Measurements from ENCODE around the gene LRSAM1.

The LRSAM1 gene

DNA sequence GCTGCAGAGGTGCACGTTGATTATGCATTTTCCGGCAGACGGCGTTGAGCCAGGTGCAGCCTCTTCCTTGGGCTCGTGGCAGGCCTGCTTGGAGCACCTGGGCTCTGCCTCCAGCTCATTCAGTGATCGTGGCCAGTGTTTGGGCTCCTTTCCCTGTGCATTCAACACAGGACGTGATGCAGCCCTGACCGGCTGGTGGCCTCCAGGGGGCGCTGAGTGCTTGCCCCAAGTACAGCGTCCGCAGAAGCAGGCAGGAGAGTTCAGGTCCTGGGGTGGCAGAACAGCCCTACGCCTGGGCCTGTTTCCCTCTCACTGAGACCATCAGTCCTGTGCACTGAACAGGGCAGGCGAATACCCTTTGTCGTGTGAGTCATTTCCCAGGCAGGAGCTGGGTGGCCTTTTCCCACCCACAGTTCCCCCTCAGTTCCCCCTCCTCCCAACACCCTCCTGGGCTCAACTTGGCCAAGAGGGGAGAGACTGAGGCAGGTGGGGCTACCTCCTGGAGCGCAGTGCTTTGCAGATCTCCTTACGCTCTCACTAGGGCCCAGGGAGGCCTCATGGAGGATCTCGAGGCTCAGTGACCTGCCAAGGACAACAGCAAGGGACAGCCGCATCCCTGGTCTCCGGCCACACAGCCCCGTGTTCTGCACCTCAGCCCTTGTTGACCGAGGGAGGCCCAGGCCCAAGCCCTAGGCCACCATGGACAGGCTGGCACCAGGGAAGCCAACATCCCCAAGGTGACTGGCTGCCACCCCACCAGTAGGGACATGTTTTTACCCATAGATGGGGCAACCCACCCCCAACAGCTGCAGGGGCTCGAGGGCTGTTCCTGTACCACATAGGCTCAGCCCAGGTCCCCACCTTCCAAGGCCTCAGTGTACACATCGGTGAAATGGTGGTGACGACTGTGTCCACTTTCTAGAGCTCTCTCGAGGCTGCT is 52.9 kb downstream of the LRSAM1 start:
- H3K4me3 ChIP-seq (replicated peaks; ENCODE audit: low read depth, low read length): no peak overlapping the region
- TF ChIP-seq, protein P1, sequence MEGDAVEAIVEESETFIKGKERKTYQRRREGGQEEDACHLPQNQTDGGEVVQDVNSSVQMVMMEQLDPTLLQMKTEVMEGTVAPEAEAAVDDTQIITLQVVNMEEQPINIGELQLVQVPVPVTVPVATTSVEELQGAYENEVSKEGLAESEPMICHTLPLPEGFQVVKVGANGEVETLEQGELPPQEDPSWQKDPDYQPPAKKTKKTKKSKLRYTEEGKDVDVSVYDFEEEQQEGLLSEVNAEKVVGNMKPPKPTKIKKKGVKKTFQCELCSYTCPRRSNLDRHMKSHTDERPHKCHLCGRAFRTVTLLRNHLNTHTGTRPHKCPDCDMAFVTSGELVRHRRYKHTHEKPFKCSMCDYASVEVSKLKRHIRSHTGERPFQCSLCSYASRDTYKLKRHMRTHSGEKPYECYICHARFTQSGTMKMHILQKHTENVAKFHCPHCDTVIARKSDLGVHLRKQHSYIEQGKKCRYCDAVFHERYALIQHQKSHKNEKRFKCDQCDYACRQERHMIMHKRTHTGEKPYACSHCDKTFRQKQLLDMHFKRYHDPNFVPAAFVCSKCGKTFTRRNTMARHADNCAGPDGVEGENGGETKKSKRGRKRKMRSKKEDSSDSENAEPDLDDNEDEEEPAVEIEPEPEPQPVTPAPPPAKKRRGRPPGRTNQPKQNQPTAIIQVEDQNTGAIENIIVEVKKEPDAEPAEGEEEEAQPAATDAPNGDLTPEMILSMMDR (IDR thresholded peaks at IDR 0.05; ENCODE audit: insufficient read depth, low read length, poor library complexity, severe bottlenecking): peak; percentile 96
- H3K27me3 ChIP-seq (replicated peaks; ENCODE audit: control insufficient read depth, insufficient read depth, low read length): no peaks in the 10 kb centered on the region
- peak; percentile 59 for DNase-seq (ENCODE audit: extremely low read depth, insufficient read length)
- H3K36me3 ChIP-seq (ENCODE audit: control insufficient read depth, insufficient read depth, low read length): no peaks in the 10 kb centered on the region; the same call in 1 of the 2 replicates

DNA sequence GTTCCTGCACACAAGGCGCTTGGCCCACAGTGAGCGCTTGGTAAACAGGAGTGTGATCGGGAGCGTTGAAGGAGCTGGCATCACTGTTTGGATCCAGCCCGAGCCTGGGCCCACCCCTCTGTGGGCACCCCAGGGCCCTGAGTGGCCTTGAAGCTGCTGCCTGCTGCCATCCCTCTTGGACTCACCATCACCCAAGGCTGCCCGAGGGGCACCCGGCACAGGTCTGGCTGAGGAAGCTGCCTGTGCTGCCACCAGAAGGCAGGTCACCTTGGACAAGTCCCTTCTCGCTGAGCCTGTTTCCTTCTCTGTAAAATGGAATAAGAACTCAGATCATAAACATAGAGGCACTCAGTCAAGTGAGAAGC is 53.6 kb downstream of the LRSAM1 start:
- no peak for DNase-seq (ENCODE audit: extremely low read depth, insufficient read length)

DNA sequence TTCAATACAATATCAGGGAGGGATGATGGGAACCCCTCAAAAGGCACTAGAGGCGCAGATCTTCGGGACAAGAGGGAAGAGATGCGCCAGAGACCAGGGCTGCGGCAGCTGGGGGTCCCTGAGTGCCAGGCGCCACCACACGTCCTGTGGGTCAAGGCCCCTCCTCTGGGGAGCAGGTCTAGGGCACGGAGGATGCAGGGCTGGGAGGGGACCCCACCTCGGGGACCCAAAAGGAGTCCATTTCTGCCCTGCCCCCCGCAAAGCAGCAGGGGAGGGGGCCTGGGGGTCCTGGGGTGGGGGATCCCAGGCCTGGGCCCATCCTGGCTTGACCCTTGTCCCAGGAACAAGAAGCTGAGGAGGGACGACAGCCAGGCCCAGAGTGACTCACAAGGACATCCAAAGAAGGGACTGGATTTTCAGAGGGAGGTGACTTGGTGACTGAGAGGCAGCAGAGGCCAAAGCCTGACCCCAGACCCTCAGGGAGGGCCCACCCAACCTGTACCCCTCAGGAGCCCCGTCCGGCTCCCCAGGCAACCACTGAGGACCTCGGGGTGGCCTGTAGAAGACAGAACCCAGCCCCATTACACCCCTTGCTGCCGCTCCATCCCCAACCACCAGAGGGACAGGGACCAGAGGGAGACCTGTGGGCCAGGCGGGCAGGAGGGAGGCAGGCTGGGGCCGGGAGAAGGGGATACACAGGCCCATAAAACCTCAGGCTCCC is 54.2 kb downstream of the LRSAM1 start:
- no peak for DNase-seq (ENCODE audit: extremely low read depth, insufficient read length)
- no peaks in the 10 kb centered on the region for H3K27me3 ChIP-seq (replicated peaks; ENCODE audit: control insufficient read depth, insufficient read depth, low read length)
- TF ChIP-seq, protein P1 (IDR thresholded peaks at IDR 0.05; ENCODE audit: insufficient read depth, low read length, poor library complexity, severe bottlenecking): peak; percentile 71
- no peaks in the 10 kb centered on the region; the same call in 1 of the 2 replicates for H3K36me3 ChIP-seq (ENCODE audit: control insufficient read depth, insufficient read depth, low read length)
- H3K4me3 ChIP-seq (replicated peaks; ENCODE audit: low read depth, low read length): no peak overlapping the region

More for the DNA sequence above, 53.6 kb downstream of the LRSAM1 start:
- H3K4me3 ChIP-seq (replicated peaks; ENCODE audit: low read depth, low read length): no peak overlapping the region
- TF ChIP-seq, protein P1 (IDR thresholded peaks at IDR 0.05; ENCODE audit: insufficient read depth, low read length, poor library complexity, severe bottlenecking): no peak
- no peaks in the 10 kb centered on the region for H3K27me3 ChIP-seq (replicated peaks; ENCODE audit: control insufficient read depth, insufficient read depth, low read length)
- H3K36me3 ChIP-seq (ENCODE audit: control insufficient read depth, insufficient read depth, low read length): no peaks in the 10 kb centered on the region; the same call in 1 of the 2 replicates

DNA sequence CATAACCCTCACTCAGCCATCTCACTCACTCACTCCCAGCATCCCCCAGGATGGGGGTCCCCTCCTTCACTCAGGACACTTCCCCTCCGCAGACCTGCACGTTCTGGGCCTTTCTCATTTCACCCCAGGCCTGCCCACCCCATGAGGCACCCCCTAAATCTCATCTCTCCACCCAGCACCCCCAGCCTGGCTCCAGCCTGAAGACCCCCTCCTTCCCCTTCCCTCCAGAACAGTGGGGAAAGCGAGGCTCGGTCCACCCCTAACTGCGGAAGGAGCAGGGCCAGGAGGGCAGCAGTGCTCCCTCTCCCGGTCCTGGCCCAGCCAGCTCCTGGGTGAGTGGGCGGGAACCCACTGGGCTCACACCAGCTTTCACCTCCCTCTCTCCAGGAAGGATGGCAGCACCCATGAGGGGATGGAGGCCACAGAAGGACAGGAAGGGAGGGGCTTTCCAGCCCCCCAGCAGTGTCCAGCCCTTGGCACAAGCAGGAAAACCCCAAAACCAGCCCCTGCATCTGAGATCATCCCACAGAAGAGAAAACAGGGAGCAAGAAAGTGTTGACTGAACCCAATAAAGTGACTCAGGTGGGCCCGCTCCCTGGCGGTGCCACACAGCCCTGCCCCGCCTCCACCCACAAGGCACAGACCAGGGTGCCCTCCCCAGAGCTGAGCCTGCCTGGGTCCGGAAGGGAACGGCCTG is 55.0 kb downstream of the LRSAM1 start:
- no peak for DNase-seq (ENCODE audit: extremely low read depth, insufficient read length)
- no peak overlapping the region for H3K4me3 ChIP-seq (replicated peaks; ENCODE audit: low read depth, low read length)
- no peaks in the 10 kb centered on the region for H3K36me3 ChIP-seq (ENCODE audit: control insufficient read depth, insufficient read depth, low read length)
- no peaks in the 10 kb centered on the region for H3K27me3 ChIP-seq (replicated peaks; ENCODE audit: control insufficient read depth, insufficient read depth, low read length)
- TF ChIP-seq, protein P1 (IDR thresholded peaks at IDR 0.05; ENCODE audit: insufficient read depth, low read length, poor library complexity, severe bottlenecking): no peak

DNA sequence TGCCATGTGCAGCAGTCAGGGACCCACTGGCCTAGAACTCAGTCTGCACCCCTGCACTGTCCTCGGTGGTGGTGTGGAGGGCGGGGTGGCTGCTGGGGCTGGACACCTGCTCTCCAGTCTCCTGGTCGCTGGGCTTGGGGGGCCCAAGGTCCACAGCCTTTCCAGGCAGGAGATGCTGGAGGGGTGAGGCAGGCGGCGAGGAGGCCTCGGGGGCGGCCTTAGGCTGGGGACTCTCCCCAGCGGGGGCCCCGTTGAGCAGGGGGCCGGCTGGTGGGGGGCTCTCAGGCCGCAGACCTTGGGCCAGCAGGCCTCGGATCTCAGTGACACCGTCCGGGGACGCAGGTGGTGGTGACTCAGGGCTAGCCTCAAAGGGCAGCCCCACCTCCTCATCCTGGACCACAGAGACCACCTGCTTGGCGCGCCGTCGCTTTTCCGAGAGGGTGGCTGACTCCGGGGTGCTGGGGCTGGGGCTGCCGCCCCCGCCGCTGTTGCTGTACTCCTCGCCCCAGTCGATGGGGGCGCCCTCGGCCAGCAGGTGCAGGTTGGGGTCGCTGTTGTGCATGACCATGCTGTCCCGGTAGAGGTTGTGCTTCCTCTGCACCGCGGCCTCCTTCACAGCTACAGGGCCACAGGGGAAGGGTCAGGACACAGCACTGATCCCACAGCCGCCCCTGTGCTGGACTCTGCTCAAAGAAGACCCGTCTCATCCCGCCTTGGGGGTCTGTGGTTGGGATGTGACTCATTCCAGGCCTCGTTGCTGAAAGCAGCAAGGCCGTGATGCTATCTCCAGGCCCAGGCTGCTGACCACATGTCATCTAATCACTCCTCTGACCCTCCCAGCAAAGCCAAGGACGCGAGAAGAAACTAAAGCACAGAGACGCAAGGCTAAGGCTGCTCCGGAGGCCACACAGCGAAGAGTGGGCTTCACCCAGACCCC is 55.8 kb downstream of the LRSAM1 start:
- H3K36me3 ChIP-seq (ENCODE audit: control insufficient read depth, insufficient read depth, low read length): no peaks in the 10 kb centered on the region
- no peak for DNase-seq (ENCODE audit: extremely low read depth, insufficient read length)

More for the DNA sequence above, 55.8 kb downstream of the LRSAM1 start:
- TF ChIP-seq, protein P1 (IDR thresholded peaks at IDR 0.05; ENCODE audit: insufficient read depth, low read length, poor library complexity, severe bottlenecking): no peak
- Histone ChIP-seq H3K27me3 (replicated peaks; ENCODE audit: control insufficient read depth, insufficient read depth, low read length) (no peaks in the 10 kb centered on the region), H3K4me3 (replicated peaks; ENCODE audit: low read depth, low read length) (no peak overlapping the region)

Data from GM06990 (cell line).